Measurements from ENCODE around the gene CXCL8.

CXCL8 gene

DNA sequence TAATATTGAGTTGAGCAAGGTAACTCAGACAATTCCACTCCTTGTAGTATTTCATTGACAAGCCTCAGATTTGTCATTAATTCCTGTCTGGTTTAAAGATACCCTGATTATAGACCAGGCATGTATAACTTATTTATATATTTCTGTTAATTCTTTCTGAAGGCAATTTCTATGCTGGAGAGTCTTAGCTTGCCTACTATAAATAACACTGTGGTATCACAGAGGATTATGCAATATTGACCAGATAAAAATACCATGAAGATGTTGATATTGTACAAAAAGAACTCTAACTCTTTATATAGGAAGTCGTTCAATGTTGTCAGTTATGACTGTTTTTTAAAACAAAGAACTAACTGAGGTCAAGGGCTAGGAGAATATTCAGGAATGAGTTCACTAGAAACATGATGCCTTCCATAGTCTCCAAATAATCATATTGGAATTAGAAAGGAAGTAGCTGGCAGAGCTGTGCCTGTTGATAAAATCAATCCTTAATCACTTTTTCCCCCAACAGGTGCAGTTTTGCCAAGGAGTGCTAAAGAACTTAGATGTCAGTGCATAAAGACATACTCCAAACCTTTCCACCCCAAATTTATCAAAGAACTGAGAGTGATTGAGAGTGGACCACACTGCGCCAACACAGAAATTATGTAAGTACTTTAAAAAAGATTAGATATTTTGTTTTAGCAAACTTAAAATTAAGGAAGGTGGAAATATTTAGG, 821 bp downstream of the CXCL8 start:
- TF ChIP-seq CTCF (IDR thresholded peaks at IDR 0.05; ENCODE audit: low read depth, low read length, missing control alignments): no peak
- no peak overlapping the region for H3K4me3 ChIP-seq (replicated peaks; ENCODE audit: low read depth, low read length)
- no peak for DNase-seq (ENCODE audit: extremely low read depth, low read depth)

GRCh38 chr4:73741750-73742489, 1.6 kb downstream of the CXCL8 start:
- TF ChIP-seq CTCF (IDR thresholded peaks at IDR 0.05; ENCODE audit: low read depth, low read length, missing control alignments): no peak
- no peak for DNase-seq (ENCODE audit: extremely low read depth, low read depth)
- H3K4me3 ChIP-seq (replicated peaks; ENCODE audit: low read depth, low read length): no peak overlapping the region

GRCh38 chr4:73742490-73743160, 2.3 kb downstream of the CXCL8 start:
- H3K4me3 ChIP-seq (replicated peaks; ENCODE audit: low read depth, low read length): no peak overlapping the region
- no peak for DNase-seq (ENCODE audit: extremely low read depth, low read depth)
- TF ChIP-seq CTCF (IDR thresholded peaks at IDR 0.05; ENCODE audit: low read depth, low read length, missing control alignments): no peak

DNA sequence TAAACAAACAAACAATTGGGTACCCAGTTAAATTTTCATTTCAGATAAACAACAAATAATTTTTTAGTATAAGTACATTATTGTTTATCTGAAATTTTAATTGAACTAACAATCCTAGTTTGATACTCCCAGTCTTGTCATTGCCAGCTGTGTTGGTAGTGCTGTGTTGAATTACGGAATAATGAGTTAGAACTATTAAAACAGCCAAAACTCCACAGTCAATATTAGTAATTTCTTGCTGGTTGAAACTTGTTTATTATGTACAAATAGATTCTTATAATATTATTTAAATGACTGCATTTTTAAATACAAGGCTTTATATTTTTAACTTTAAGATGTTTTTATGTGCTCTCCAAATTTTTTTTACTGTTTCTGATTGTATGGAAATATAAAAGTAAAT, 2.9 kb downstream of the CXCL8 start:
- DNase-seq (ENCODE audit: extremely low read depth, low read depth): no peak
- TF ChIP-seq CTCF (IDR thresholded peaks at IDR 0.05; ENCODE audit: low read depth, low read length, missing control alignments): no peak

GRCh38 chr4:73743795-73744194, 3.4 kb downstream of the CXCL8 start:
- H3K4me3 ChIP-seq (replicated peaks; ENCODE audit: low read depth, low read length): no peak overlapping the region
- no peak for DNase-seq (ENCODE audit: extremely low read depth, low read depth)
- no peak for TF ChIP-seq CTCF (IDR thresholded peaks at IDR 0.05; ENCODE audit: low read depth, low read length, missing control alignments)

More for the DNA sequence above, 2.9 kb downstream of the CXCL8 start:
- no peak overlapping the region for H3K4me3 ChIP-seq (replicated peaks; ENCODE audit: low read depth, low read length)

DNA sequence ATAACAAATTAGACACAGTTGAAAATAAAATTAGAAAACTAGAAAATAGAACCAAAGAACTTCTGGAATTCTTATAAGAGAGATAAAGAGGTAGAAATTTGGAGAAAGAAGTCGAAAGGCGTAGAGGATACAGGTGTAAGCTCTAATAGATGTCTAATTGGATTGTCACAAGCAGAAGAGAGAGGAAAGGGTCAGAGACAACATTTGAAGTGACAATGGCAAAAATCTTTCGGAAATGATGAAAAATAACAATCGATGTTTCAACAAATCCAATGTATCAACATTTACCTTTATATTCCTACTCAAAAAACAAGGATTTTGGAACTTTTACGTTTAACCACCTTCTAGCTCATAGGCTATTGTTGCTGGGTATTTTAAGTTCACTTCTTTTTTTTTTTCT, 3.8 kb downstream of the CXCL8 start:
- TF ChIP-seq CTCF (IDR thresholded peaks at IDR 0.05; ENCODE audit: low read depth, low read length, missing control alignments): no peak
- DNase-seq (ENCODE audit: extremely low read depth, low read depth): no peak
- H3K4me3 ChIP-seq (replicated peaks; ENCODE audit: low read depth, low read length): no peak overlapping the region

All from HFF-Myc (cell line).